ENCODE results near the gene REEP6.
"Not testable (repeated sequence)": the region's sequence is repeated elsewhere in the genome, so short reads cannot be mapped to it uniquely, and the experiment has no call there.

Gene REEP6

GRCh38 chr19:1509602-1510441 lies 18.8 kb downstream of the REEP6 start:
- no peak for DNase-seq

GRCh38 chr19:1510442-1510806 lies 19.4 kb downstream of the REEP6 start:
- no peak for DNase-seq

- no peak for DNase-seq
Observed at GRCh38 chr19:1510807-1511206, 19.8 kb downstream of the REEP6 start.

- DNase-seq = no peak
Observed at GRCh38 chr19:1511318-1512317, 20.6 kb downstream of the REEP6 start.

GRCh38 chr19:1512671-1513498 lies 21.9 kb downstream of the REEP6 start, which contains the start of gene ADAMTSL5:
Gene ADAMTSL5, minus strand, starts transcription at chr19:1513019. Its CDS starts 2,076 bp downstream, at chr19:1510943.
- DNase-seq = no peak

- DNase-seq = no peak
Observed at GRCh38 chr19:1513499-1514294, 22.7 kb downstream of the REEP6 start.

- DNase-seq = no peak
Observed at GRCh38 chr19:1514295-1514661, 23.3 kb downstream of the REEP6 start.

GRCh38 chr19:1514986-1515721 lies 24.2 kb downstream of the REEP6 start:
- DNase-seq = no peak

- no peak for DNase-seq
Observed at GRCh38 chr19:1516395-1516753, 25.4 kb downstream of the REEP6 start.

- no peak for DNase-seq
Observed at GRCh38 chr19:1518471-1518870, 27.5 kb downstream of the REEP6 start.

- not testable (repeated sequence) for DNase-seq
Observed at GRCh38 chr19:1519802-1520201, 28.8 kb downstream of the REEP6 start.

- DNase-seq = no peak
Observed at GRCh38 chr19:1520203-1520780, 29.3 kb downstream of the REEP6 start.

- DNase-seq = no peak
Observed at GRCh38 chr19:1521636-1522035, 30.7 kb downstream of the REEP6 start.

GRCh38 chr19:1522061-1522460 lies 31.1 kb downstream of the REEP6 start:
- DNase-seq = no peak

GRCh38 chr19:1522838-1523237 lies 31.9 kb downstream of the REEP6 start:
- no peak for DNase-seq

GRCh38 chr19:1523412-1524286 lies 32.7 kb downstream of the REEP6 start, which contains the start of gene PLK5:
Gene PLK5, plus strand, starts transcription at chr19:1524077. Its CDS starts 2,920 bp downstream, at chr19:1526997.
- DNase-seq = no peak

GRCh38 chr19:1524287-1524971 lies 33.4 kb downstream of the REEP6 start:
- DNase-seq = no peak

GRCh38 chr19:1524972-1525325 lies 34.0 kb downstream of the REEP6 start:
- no peak for DNase-seq

- no peak for DNase-seq
Observed at GRCh38 chr19:1525343-1525742, 34.4 kb downstream of the REEP6 start.

Data from NCI-H526 treated with DMSO at 0.1 percent for 48 hours (cell line).